Measurements from ENCODE around the gene TMEM176A. TPM values are rescaled to one million over a fixed set of nuclear protein-coding genes. Genes with fewer than 3 reads are reported as not detected.

Gene TMEM176A
- total RNA-seq, 2 donors from 2014 or later, result not detected

- Mint-ChIP-seq H3K27ac (no peak overlapping the region), H3K9me3 (no peaks in the 10 kb centered on the region), H3K36me3 (no peaks in the 10 kb centered on the region)
- DNase-seq (ENCODE audit: low spot score in 2 of 2) (no peak), ATAC-seq (no peak)
Measured at GRCh38 chr7:150781961-150782360, 18.6 kb upstream of the TMEM176A start.

- Mint-ChIP-seq H3K36me3 (no peaks in the 10 kb centered on the region), H3K9me3 (no peaks in the 10 kb centered on the region), H3K27ac (no peak overlapping the region)
- no peak for ATAC-seq
- DNase-seq (ENCODE audit: low spot score in 2 of 2), result no peak
Measured at GRCh38 chr7:150784120-150784736, 16.3 kb upstream of the TMEM176A start.

- H3K36me3 Mint-ChIP-seq, result no peaks in the 10 kb centered on the region
- no peak overlapping the region for H3K27ac Mint-ChIP-seq
- ATAC-seq (no peak), DNase-seq (ENCODE audit: low spot score in 2 of 2) (no peak)
- no peaks in the 10 kb centered on the region for H3K9me3 Mint-ChIP-seq
Measured at GRCh38 chr7:150784954-150785353, 15.6 kb upstream of the TMEM176A start.

GRCh38 chr7:150787321-150788281 is 13.0 kb upstream of the TMEM176A start:
- Mint-ChIP-seq H3K27ac (peak overlapping the region in 1 of 2 donors; percentile 25), H3K36me3 (no peaks in the 10 kb centered on the region), H3K9me3 (no peaks in the 10 kb centered on the region)
- DNase-seq (ENCODE audit: low spot score in 2 of 2) (no peak), ATAC-seq (no peak)

GRCh38 chr7:150788474-150789269 is 11.9 kb upstream of the TMEM176A start:
- Mint-ChIP-seq H3K9me3 (no peaks in the 10 kb centered on the region), H3K27ac (no peak overlapping the region), H3K36me3 (no peaks in the 10 kb centered on the region)
- no peak for DNase-seq (ENCODE audit: low spot score in 2 of 2)
- no peak for ATAC-seq

GRCh38 chr7:150790416-150791075 is 10.0 kb upstream of the TMEM176A start:
- DNase-seq (ENCODE audit: low spot score in 2 of 2), result no peak
- ATAC-seq, result no peak
- H3K36me3 Mint-ChIP-seq, result no peaks in the 10 kb centered on the region
- H3K27ac Mint-ChIP-seq, result peak overlapping the region in 1 of 2 donors; percentile 50
- H3K9me3 Mint-ChIP-seq, result no peaks in the 10 kb centered on the region

- Mint-ChIP-seq H3K36me3 (no peaks in the 10 kb centered on the region), H3K27ac (peak overlapping the region in 1 of 2 donors; percentile 50), H3K9me3 (no peaks in the 10 kb centered on the region)
- no peak for ATAC-seq
- DNase-seq (ENCODE audit: low spot score in 2 of 2), result no peak
Measured at GRCh38 chr7:150791304-150791703, 9.3 kb upstream of the TMEM176A start.

- H3K36me3 Mint-ChIP-seq, result no peaks in the 10 kb centered on the region
- peak overlapping the region in 1 of 2 donors; percentile 50 for H3K27ac Mint-ChIP-seq
- H3K9me3 Mint-ChIP-seq, result no peaks in the 10 kb centered on the region
- ATAC-seq (no peak), DNase-seq (ENCODE audit: low spot score in 2 of 2) (no peak)
Measured at GRCh38 chr7:150791746-150792452, 8.7 kb upstream of the TMEM176A start.

GRCh38 chr7:150793569-150794238 is 6.9 kb upstream of the TMEM176A start:
- Mint-ChIP-seq H3K36me3 (no peaks in the 10 kb centered on the region), H3K9me3 (no peaks in the 10 kb centered on the region), H3K27ac (no peak overlapping the region)
- DNase-seq (ENCODE audit: low spot score in 2 of 2), result no peak
- no peak for ATAC-seq

- peaks cover 7 to 8% of the 10 kb centered on the region in 2 donors for H3K36me3 Mint-ChIP-seq
- no peaks in the 10 kb centered on the region for H3K9me3 Mint-ChIP-seq
- DNase-seq (ENCODE audit: low spot score in 2 of 2), result no peak
- no peak overlapping the region for H3K27ac Mint-ChIP-seq
- ATAC-seq, result no peak
Measured at GRCh38 chr7:150797661-150798060, 2.9 kb upstream of the TMEM176A start.

- H3K36me3 Mint-ChIP-seq, result peaks cover 7 to 8% of the 10 kb centered on the region in 2 donors
- H3K27ac Mint-ChIP-seq, result no peak overlapping the region
- DNase-seq (ENCODE audit: low spot score in 2 of 2), result no peak
- H3K9me3 Mint-ChIP-seq, result no peaks in the 10 kb centered on the region
- ATAC-seq, result no peak
Measured at GRCh38 chr7:150799156-150799555, 1.4 kb upstream of the TMEM176A start.

GRCh38 chr7:150799741-150800580 is 608 bp upstream of the TMEM176A start, which contains the start of gene TMEM176B:
Gene TMEM176B (minus strand): TSS chr7:150800364. CDS start chr7:150796569, 3,795 bp downstream.
- peak in 1 of 2 donors; percentile 20 for ATAC-seq
- H3K36me3 Mint-ChIP-seq, result peaks cover 7 to 8% of the 10 kb centered on the region in 2 donors
- H3K27ac Mint-ChIP-seq, result no peak within 1 kb of the TSS

GRCh38 chr7:150801242-150801945 is 825 bp downstream of the TMEM176A start:
- Mint-ChIP-seq H3K9me3 (peaks cover 0 to 4% of the 10 kb centered on the region in 2 donors), H3K36me3 (peaks cover 7 to 14% of the 10 kb centered on the region in 2 donors), H3K27ac (no peak overlapping the region)
- ATAC-seq, result peak in 1 of 2 donors; percentile 22
- no peak for DNase-seq (ENCODE audit: low spot score in 2 of 2)

More at GRCh38 chr7:150799741-150800580, 608 bp upstream of the TMEM176A start, which contains the start of gene TMEM176B:
- no peak for DNase-seq (ENCODE audit: low spot score in 2 of 2)
- H3K9me3 Mint-ChIP-seq, result no peaks in the 10 kb centered on the region
